IPS DF 6.9 (cell line): ENCODE data around the gene LARGE2.

ENCODE experiments used
- DNase-seq: peaks from one replicate; pipeline ENCODE4 v3.0.0-alpha.2; 2013; ENCODE audit warnings: low read depth, low spot score
- H3K27ac ChIP-seq: one replicate; pipeline ENCODE4 v1.5.1; 2013; ENCODE audit warnings: low read length, control low read depth
- H3K27me3 ChIP-seq: 2 replicates; pipeline ENCODE4 v1.6.1; 2013; ENCODE audit warnings: mild to moderate bottlenecking, low read length; ENCODE audit not compliant: control insufficient read depth, insufficient read depth
- H3K36me3 ChIP-seq: 2 replicates; pipeline ENCODE4 v1.6.1; 2013; ENCODE audit warnings: low read length; ENCODE audit not compliant: control insufficient read depth, insufficient read depth
- H3K4me1 ChIP-seq: 2 replicates; pipeline ENCODE4 v1.6.1; 2013; ENCODE audit warnings: low read length; ENCODE audit not compliant: control insufficient read depth, insufficient read depth
- H3K4me3 ChIP-seq: 2 replicates; pipeline ENCODE4 v1.5.1; 2013; ENCODE audit warnings: mild to moderate bottlenecking, low read length
- H3K9me3 ChIP-seq: 2 replicates; pipeline ENCODE4 v1.6.1; 2013; ENCODE audit warnings: low read length, inconsistent platforms; ENCODE audit not compliant: control insufficient read depth, insufficient read depth
- WGBS: extraction: QIAGEN DNeasy Blood & Tissue Kit; methylation state at CpG from one replicate; pipeline ENCODE4 v1.1.7; 2013; ENCODE audit warnings: mixed read lengths, missing lambda C conversion rate; ENCODE audit not compliant: insufficient read length, insufficient coverage; 5-methylcytosine and 5-hydroxymethylcytosine counted together

Gene LARGE2

DNA sequence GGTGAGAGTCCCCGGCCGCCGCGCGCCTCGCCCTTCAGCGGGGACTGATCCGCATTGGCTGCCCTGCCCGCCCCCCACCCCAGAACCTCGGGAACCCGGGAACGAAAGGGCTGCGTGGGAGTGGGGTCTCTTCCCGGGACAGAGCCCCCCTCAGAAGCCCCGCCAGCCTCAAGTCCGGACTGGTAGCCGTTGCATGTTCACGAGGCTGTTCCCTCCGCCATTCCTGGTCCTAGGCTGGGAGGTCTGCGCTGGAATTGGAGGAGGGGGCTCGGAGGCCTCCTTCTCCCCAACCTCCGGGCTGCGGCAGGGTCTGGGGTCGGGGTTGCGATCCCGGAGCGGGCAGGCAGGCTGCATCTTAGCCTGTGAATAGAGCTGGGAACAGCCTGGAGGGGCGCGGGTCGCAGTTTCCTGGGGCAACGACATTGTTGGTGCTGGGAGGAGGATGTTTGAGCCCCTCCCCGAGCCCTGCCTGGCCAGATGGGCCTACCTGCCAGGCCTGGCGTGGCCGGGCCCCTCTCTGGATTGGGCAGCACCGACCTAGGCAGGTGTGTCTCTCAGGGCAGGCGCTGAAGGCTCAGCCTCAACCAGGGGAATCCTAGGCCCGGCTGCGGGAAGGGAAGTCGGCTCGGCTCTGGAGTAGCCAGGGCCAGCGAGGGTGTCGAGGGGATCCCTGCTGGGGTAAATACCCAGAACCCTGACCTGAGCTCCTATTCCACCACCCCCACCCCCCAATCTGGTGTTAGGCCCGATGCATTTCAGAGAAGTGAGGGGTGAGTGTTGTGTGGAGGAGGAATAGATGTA lies 36.3 kb upstream of the LARGE2 start:
- Histone ChIP-seq H3K9me3 (no peaks in the 10 kb centered on the region), H3K27me3 (no peaks in the 10 kb centered on the region), H3K4me3 (peak overlapping the region; percentile 79; the same call in 1 of the 2 replicates), H3K27ac (no peak overlapping the region), H3K36me3 (no peaks in the 10 kb centered on the region), H3K4me1 (peaks cover 2% of the 10 kb centered on the region; the same call in 1 of the 2 replicates)
- no peak for DNase-seq
- whole genome bisulfite sequencing, result no CpG with 5 or more reads among the region's 43 CpGs

DNA sequence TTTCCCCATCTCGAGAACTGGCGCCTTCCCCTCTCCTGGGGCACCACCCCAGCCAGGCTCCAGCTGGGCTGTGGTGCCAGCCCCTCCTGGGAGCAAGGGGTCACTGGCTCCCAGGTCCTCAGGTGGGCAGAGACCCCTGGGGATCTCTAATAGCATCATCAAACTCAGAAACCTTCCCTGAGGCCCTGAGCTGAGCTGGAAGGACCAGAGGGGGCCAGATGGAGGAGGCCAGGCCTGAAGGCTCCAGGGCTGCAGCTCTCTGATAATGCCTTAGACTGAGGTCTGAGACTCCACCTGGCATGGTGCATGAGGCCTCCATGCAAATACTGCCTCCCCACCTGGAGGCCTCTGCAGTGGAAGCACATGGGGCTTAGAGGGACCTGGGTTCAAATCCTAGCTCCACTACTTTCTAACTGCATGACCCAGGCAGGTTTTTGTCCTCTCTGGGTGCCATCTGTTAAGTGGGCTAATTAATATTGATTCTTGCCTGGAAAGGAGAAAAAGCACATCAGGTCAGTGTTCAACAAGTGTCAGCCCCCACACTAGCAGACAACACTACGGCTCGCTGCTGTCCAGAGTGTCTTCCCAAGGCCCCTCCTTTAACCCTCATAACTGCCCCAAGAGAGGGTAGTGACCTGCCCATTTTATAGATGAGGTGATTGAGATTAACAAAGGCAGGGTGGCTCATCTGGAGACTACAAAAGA lies 35.5 kb upstream of the LARGE2 start:
- no CpG with 5 or more reads among the region's 4 CpGs for WGBS
- no peaks in the 10 kb centered on the region for H3K27me3 ChIP-seq
- H3K9me3 ChIP-seq, result no peaks in the 10 kb centered on the region
- H3K4me3 ChIP-seq, result no peak overlapping the region
- no peaks in the 10 kb centered on the region for H3K36me3 ChIP-seq
- peaks cover 2% of the 10 kb centered on the region; the same call in 1 of the 2 replicates for H3K4me1 ChIP-seq
- no peak overlapping the region for H3K27ac ChIP-seq
- DNase-seq, result no peak

GRCh38 chr11:45887587-45887986 lies 34.9 kb upstream of the LARGE2 start:
- WGBS, result no CpG with 5 or more reads among the region's 10 CpGs
- Histone ChIP-seq H3K9me3 (no peaks in the 10 kb centered on the region), H3K4me1 (peaks cover 2% of the 10 kb centered on the region; the same call in 1 of the 2 replicates), H3K27me3 (no peaks in the 10 kb centered on the region), H3K36me3 (no peaks in the 10 kb centered on the region), H3K4me3 (no peak overlapping the region), H3K27ac (no peak overlapping the region)
- DNase-seq, result no peak

DNA sequence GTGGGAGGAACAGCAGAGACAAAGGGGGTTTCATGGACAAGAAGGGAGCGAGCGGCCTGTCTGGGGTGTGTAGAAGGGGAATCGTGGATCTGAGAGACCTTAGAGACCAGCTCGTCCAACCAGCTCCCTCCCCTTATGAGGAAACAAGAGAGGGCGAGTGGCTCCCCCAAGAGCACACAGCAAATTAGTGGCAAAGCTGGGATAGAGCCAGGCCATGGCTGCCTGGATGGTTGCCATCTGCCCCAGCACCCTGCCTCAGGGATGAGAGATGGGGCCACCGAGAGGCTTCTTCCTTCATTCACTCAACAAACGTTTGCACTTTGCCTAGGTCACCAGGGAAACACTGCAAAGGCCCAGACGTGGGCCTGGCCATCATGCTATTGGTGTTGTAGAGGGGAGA lies 32.9 kb upstream of the LARGE2 start:
- Histone ChIP-seq H3K9me3 (no peaks in the 10 kb centered on the region), H3K36me3 (no peaks in the 10 kb centered on the region), H3K27ac (no peak overlapping the region), H3K27me3 (no peaks in the 10 kb centered on the region), H3K4me3 (no peak overlapping the region), H3K4me1 (peaks cover 2% of the 10 kb centered on the region; the same call in 1 of the 2 replicates)
- no CpG with 5 or more reads among the region's 8 CpGs for WGBS
- no peak for DNase-seq

DNA sequence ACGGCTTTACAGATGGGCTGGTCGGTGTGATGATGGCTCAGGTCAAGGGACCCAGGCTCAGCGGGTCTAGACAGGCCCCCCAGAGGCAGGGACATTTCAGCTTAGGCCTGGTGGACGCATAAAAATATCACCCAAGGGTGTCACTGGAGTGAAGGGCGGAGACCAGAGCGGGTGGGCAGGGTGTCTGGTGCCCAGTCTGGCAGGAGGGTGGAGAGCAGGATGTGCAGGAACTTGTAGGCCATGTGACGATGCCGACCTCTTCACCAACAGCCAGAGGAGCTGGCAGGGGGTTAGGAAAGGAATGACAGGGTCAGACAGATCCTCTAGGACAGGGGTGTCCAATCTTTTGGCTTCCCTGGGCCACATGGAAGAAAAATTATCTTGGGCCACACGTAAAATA lies 32.5 kb upstream of the LARGE2 start:
- DNase-seq, result no peak
- H3K27ac ChIP-seq, result no peak overlapping the region
- H3K27me3 ChIP-seq, result no peaks in the 10 kb centered on the region
- no CpG with 5 or more reads among the region's 9 CpGs for WGBS
- H3K36me3 ChIP-seq, result no peaks in the 10 kb centered on the region
- peaks cover 2% of the 10 kb centered on the region; the same call in 1 of the 2 replicates for H3K4me1 ChIP-seq
- H3K9me3 ChIP-seq, result no peaks in the 10 kb centered on the region
- no peak overlapping the region for H3K4me3 ChIP-seq

- Histone ChIP-seq H3K36me3 (no peaks in the 10 kb centered on the region), H3K27ac (no peak overlapping the region), H3K27me3 (no peaks in the 10 kb centered on the region), H3K4me3 (no peak overlapping the region), H3K4me1 (peaks cover 4% of the 10 kb centered on the region), H3K9me3 (no peaks in the 10 kb centered on the region)
- no CpG with 5 or more reads among the region's 9 CpGs for WGBS
- DNase-seq, result no peak
Measured at GRCh38 chr11:45890886-45891550, 31.4 kb upstream of the LARGE2 start.

- H3K4me3 ChIP-seq, result no peak overlapping the region
- no peaks in the 10 kb centered on the region for H3K27me3 ChIP-seq
- no CpG with 5 or more reads among the region's 5 CpGs for WGBS
- no peak for DNase-seq
- peaks cover 7% of the 10 kb centered on the region; the same call in 1 of the 2 replicates for H3K4me1 ChIP-seq
- no peaks in the 10 kb centered on the region for H3K36me3 ChIP-seq
- no peak overlapping the region for H3K27ac ChIP-seq
- H3K9me3 ChIP-seq, result no peaks in the 10 kb centered on the region
Measured at GRCh38 chr11:45892856-45893255, 29.6 kb upstream of the LARGE2 start.

GRCh38 chr11:45894555-45895247 lies 27.8 kb upstream of the LARGE2 start:
- Histone ChIP-seq H3K4me1 (peaks cover 7% of the 10 kb centered on the region), H3K27ac (no peak overlapping the region), H3K9me3 (no peaks in the 10 kb centered on the region), H3K36me3 (no peaks in the 10 kb centered on the region), H3K4me3 (no peak overlapping the region), H3K27me3 (no peaks in the 10 kb centered on the region)
- no peak for DNase-seq
- WGBS, result no CpG with 5 or more reads among the region's 6 CpGs

GRCh38 chr11:45895553-45896259 lies 26.8 kb upstream of the LARGE2 start:
- Histone ChIP-seq H3K4me3 (no peak overlapping the region), H3K36me3 (no peaks in the 10 kb centered on the region), H3K27ac (no peak overlapping the region), H3K27me3 (no peaks in the 10 kb centered on the region), H3K4me1 (peaks cover 9% of the 10 kb centered on the region), H3K9me3 (no peaks in the 10 kb centered on the region)
- no peak for DNase-seq
- no CpG with 5 or more reads among the region's 8 CpGs for WGBS
